HG03439 (cell line): ENCODE results near the gene ZNF764.
A peak's percentile ranks its signal among the peaks of the same experiment; 100 is the strongest.
"Not testable (repeated sequence)": the region's sequence is repeated elsewhere in the genome, so short reads cannot be mapped to it uniquely, and the experiment has no call there.

Experiments used
- ATAC-seq: cut with Tn5 transposase; IDR thresholded peaks from one replicate; pipeline ENCODE4 v1.9.1; 2021; ENCODE audit warnings: mild to moderate bottlenecking, moderate library complexity; ENCODE audit not compliant: unreplicated experiment

Gene ZNF764

GRCh38 chr16:30557957-30558788, at the start of gene ZNF764:
ZNF764 (minus strand) TSS chr16:30558374; CDS start chr16:30558182, 192 bp downstream.
- peak; percentile 91 for ATAC-seq

GRCh38 chr16:30606004-30606403, 47.8 kb upstream of the ZNF764 start:
- ATAC-seq: no peak

- no peak for ATAC-seq
Observed at GRCh38 chr16:30605158-30605557, 47.0 kb upstream of the ZNF764 start.

- no peak for ATAC-seq
Observed at GRCh38 chr16:30604316-30604947, 46.3 kb upstream of the ZNF764 start.

GRCh38 chr16:30603945-30604315, 45.8 kb upstream of the ZNF764 start:
- ATAC-seq: no peak

GRCh38 chr16:30602616-30603277, 44.6 kb upstream of the ZNF764 start:
- no peak for ATAC-seq

GRCh38 chr16:30601966-30602365, 43.8 kb upstream of the ZNF764 start:
- ATAC-seq: no peak

GRCh38 chr16:30600929-30601328, 42.8 kb upstream of the ZNF764 start:
- ATAC-seq: no peak

- ATAC-seq: no peak
Observed at GRCh38 chr16:30600215-30600614, 42.0 kb upstream of the ZNF764 start.

GRCh38 chr16:30592871-30593270, 34.7 kb upstream of the ZNF764 start:
- no peak for ATAC-seq

- not testable (repeated sequence) for ATAC-seq
Observed at GRCh38 chr16:30590869-30591268, 32.7 kb upstream of the ZNF764 start.

GRCh38 chr16:30589582-30589981, 31.4 kb upstream of the ZNF764 start:
- not testable (repeated sequence) for ATAC-seq

- no peak for ATAC-seq
Observed at GRCh38 chr16:30588651-30589050, 30.5 kb upstream of the ZNF764 start.

GRCh38 chr16:30585400-30586191, 27.4 kb upstream of the ZNF764 start, which contains the start of gene ZNF785:
ZNF785 (minus strand) TSS chr16:30585697; CDS start chr16:30585611, 86 bp downstream.
- peak; percentile 80 for ATAC-seq

GRCh38 chr16:30585022-30585399, 26.8 kb upstream of the ZNF764 start:
- peak; percentile 19 for ATAC-seq

- ATAC-seq: no peak
Observed at GRCh38 chr16:30582611-30583340, 24.6 kb upstream of the ZNF764 start.

GRCh38 chr16:30581457-30581856, 23.3 kb upstream of the ZNF764 start:
- ATAC-seq: no peak

- no peak for ATAC-seq
Observed at GRCh38 chr16:30574678-30575077, 16.5 kb upstream of the ZNF764 start.

- ATAC-seq: peak; percentile 70
Observed at GRCh38 chr16:30571445-30572322, 13.5 kb upstream of the ZNF764 start, which contains the start of gene ZNF688. ZNF688 (minus strand) TSS chr16:30571714; CDS start chr16:30571629, 85 bp downstream.
